Activated B cell treated with CpG ODN at 0.5 μM for 24 hours (primary cell): ENCODE data around the gene XYLB. TPM values are rescaled to one million over a fixed set of nuclear protein-coding genes. Genes with fewer than 3 reads are reported as not detected.

ENCODE experiments used
- ATAC-seq: fragments of 200-7000 bp; cut with Tn5 transposase; one replicate; pipeline ENCODE4 v1.10.0; 2021; ENCODE audit warnings: low read depth, mild to moderate bottlenecking, moderate library complexity
- CTCF ChIA-PET: fragments of 350-600 bp; sonication (Branson Sonifier 250); formaldehyde crosslinking; loops from one replicate; lab custom pipeline; 2021; ENCODE audit warnings: antibody characterized with exemption; lab: Charles Lee
- POLR2A ChIA-PET: fragments of 350-600 bp; sonication (Branson Sonifier 250); formaldehyde crosslinking; loops from one replicate; lab custom pipeline; 2021; ENCODE audit warnings: antibody characterized with exemption; lab: Charles Lee
- DNase-seq: peaks from one replicate; pipeline ENCODE4 v3.0.0; 2022
- H3K27ac Mint-ChIP-seq: one replicate; pipeline ENCODE4 v1.8.0; 2020; ENCODE audit warnings: mixed read lengths
- H3K27me3 Mint-ChIP-seq: one replicate; pipeline ENCODE4 v1.8.0; 2021; ENCODE audit warnings: mixed read lengths
- H3K36me3 Mint-ChIP-seq: one replicate; pipeline ENCODE4 v1.8.0; 2021; ENCODE audit warnings: low read depth, mixed read lengths
- H3K4me1 Mint-ChIP-seq: one replicate; pipeline ENCODE4 v1.8.0; 2021; ENCODE audit warnings: mixed read lengths
- H3K4me3 Mint-ChIP-seq: one replicate; pipeline ENCODE4 v1.8.0; 2020; ENCODE audit warnings: mild to moderate bottlenecking, mixed read lengths
- H3K9me3 Mint-ChIP-seq: one replicate; pipeline ENCODE4 v1.8.0; 2020; ENCODE audit warnings: mixed read lengths
- CTCF ChIP-seq: fragments of 200-600 bp; IDR thresholded peaks from one replicate; pipeline ENCODE4 v1.8.0; 2022; ENCODE audit warnings: antibody characterized with exemption, mild to moderate bottlenecking
- intact Hi-C: fragments of 100-400 bp; cut with micrococcal nuclease; formaldehyde crosslinking; loops from one replicate; pipeline ENCODE4 v1.15.1; 2024
- total RNA-seq: library from RNA; stranded (reverse); gene quantifications from 2 replicates; pipeline ENCODE4 v1.2.3, GENCODE V29; 2022

Gene XYLB
- total RNA-seq, 1 donor from 2014 or later, result 1.8 TPM

DNA sequence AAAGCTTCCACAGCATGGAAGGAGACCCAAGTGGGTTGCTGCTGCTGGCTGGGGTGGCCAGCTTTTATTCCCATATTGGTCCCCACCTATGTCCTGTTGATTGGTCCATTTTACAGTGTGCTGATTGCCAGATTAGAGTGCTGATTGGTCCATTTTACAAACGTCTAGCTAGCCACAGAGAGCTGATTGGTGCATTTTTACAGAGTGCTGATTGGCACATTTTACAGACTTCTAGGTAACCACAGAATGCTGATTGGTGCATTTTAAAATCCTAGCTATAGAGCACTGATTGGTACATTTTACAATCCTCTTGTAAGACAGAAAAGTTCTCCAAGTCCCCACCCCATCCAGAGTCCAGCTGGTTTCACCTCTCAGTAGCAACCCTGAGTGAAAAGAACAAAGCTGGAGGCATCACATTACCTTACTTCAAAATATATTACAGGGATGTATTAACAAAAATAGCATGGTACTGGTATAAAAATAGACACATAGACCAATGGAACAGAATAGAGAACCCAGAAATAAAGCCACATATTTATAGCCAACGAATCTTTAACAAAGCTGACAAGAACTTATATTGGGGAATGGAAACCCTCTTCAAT is 99.6 kb downstream of the XYLB start:
- ChIA-PET CTCF (no interaction called here), POLR2A (no interaction called here)
- Mint-ChIP-seq H3K27me3 (peaks cover 22% of the 10 kb centered on the region), H3K36me3 (no peaks in the 10 kb centered on the region), H3K4me1 (no peaks in the 10 kb centered on the region), H3K27ac (no peak overlapping the region), H3K4me3 (no peak overlapping the region), H3K9me3 (peaks cover 3% of the 10 kb centered on the region)
- intact Hi-C loops, result no loop called here
- TF ChIP-seq CTCF, result no peak
- no peak for DNase-seq
- no peak for ATAC-seq

DNA sequence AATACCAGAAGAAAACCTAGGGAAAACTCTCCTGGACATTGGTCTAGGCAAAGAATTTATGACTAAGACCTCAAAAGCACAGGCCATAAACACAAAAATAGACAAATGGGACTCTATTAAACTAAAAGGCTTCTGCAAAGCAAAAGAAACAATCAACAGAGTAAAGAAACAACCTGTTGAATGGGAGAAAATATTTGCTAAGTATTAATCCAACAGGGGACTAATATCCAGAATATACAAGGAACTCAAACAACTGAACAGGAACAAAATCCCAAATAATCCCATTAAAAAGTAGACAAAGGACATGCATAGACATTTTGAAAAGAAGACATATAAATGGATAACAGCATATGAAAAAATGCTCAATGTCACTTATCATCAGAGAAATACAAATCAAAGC is 100.2 kb downstream of the XYLB start:
- no peak overlapping the region for H3K27ac Mint-ChIP-seq

GRCh38 chr3:38450853-38451252 is 104.3 kb downstream of the XYLB start:
- intact Hi-C loops, result loop anchor here (5.0 kb wide), 1 partner anchor 46 kb away; the partner anchor contains the start of gene EXOG
- no peak for ATAC-seq
- H3K4me3 Mint-ChIP-seq, result no peak overlapping the region
- peaks cover 3% of the 10 kb centered on the region for H3K9me3 Mint-ChIP-seq
- no peak for DNase-seq
- no peak overlapping the region for H3K27ac Mint-ChIP-seq
- POLR2A ChIA-PET, result no interaction called here
- peaks cover 14% of the 10 kb centered on the region for H3K4me1 Mint-ChIP-seq
- H3K36me3 Mint-ChIP-seq, result peaks cover 2% of the 10 kb centered on the region
- TF ChIP-seq CTCF, result no peak
- CTCF ChIA-PET, result no interaction called here
- peaks cover 32% of the 10 kb centered on the region for H3K27me3 Mint-ChIP-seq

More for the DNA sequence above, 100.2 kb downstream of the XYLB start:
- no peak overlapping the region for H3K4me3 Mint-ChIP-seq
- ChIA-PET CTCF (no interaction called here), POLR2A (no interaction called here)
- H3K9me3 Mint-ChIP-seq, result peaks cover 3% of the 10 kb centered on the region
- TF ChIP-seq CTCF, result no peak
- intact Hi-C loops, result no loop called here
- peaks cover 27% of the 10 kb centered on the region for H3K27me3 Mint-ChIP-seq
- DNase-seq, result no peak
- no peaks in the 10 kb centered on the region for H3K4me1 Mint-ChIP-seq
- no peak for ATAC-seq
- no peaks in the 10 kb centered on the region for H3K36me3 Mint-ChIP-seq

DNA sequence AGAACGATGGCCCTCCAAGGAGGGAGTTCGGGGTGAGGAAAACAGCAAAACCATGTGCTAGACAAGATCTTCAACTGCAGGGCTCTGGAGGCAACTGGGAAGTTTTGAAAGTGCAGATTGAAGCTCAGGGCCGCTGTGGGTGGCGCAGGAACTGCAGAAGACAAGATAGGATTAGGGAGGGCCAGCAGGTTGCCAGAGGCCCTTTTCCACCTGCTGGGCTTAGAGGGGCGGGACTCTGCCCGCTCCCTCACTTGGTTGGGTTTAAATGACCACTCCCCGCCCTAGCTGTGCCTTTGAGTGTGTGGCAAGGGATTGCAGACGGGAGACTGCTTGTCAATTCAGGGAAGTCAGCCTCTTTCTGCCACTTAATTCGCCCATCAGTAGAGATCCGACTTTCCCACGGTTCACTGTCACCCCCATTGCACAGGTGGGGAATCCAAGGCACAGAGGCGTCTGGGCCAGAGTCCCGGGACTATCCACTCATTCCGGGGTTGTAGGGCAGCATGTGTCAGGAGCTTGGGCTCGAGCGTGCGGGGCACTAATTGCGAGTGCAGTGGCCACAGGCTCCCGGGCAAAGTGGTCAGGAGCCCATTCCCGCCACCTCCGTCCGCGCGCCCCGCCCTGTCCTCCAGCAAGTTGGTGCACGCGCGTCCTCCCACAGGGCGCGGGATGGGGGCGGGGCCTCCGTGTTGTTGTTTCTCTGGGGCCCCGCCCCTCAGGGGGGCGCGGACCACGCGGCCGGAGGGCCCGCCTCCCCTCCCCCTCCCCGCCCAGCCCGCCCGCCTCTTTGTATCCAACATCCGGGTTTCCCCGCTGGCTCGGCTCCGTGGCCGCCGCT is 106.7 kb downstream of the XYLB start, which contains the start of gene ACVR2B:
TSS of gene ACVR2B (plus strand) at position 816 of the 838 bp plus-strand sequence. CDS start 433 bp downstream, outside the sequence.
- ChIA-PET CTCF (no interaction called here), POLR2A (interaction anchor here (0.5 to 0.9 kb wide), 2 partner anchors 316 to 430 kb away, joined by 3 to 5 read pairs; partner anchors contain the start of gene ACAA1)

More for the DNA sequence above, 106.7 kb downstream of the XYLB start, which contains the start of gene ACVR2B:
- Mint-ChIP-seq H3K9me3 (no peaks in the 10 kb centered on the region), H3K27me3 (peaks cover 29% of the 10 kb centered on the region), H3K4me3 (peak within 1 kb of the TSS; percentile 92), H3K36me3 (peaks cover 2% of the 10 kb centered on the region), H3K27ac (no peak within 1 kb of the TSS), H3K4me1 (peaks cover 14% of the 10 kb centered on the region)
- intact Hi-C loops, result loop anchor here (5.0 kb wide), 1 partner anchor 44 kb away; the partner anchor contains the start of gene EXOG
- no peak for TF ChIP-seq CTCF
- peak; percentile 73 for ATAC-seq
- peak; percentile 36 for DNase-seq
